Measurements from ENCODE around the gene QSOX2.
"Not testable (repeated sequence)": the region's sequence is repeated elsewhere in the genome, so short reads cannot be mapped to it uniquely, and the experiment has no call there.

The QSOX2 gene

DNA sequence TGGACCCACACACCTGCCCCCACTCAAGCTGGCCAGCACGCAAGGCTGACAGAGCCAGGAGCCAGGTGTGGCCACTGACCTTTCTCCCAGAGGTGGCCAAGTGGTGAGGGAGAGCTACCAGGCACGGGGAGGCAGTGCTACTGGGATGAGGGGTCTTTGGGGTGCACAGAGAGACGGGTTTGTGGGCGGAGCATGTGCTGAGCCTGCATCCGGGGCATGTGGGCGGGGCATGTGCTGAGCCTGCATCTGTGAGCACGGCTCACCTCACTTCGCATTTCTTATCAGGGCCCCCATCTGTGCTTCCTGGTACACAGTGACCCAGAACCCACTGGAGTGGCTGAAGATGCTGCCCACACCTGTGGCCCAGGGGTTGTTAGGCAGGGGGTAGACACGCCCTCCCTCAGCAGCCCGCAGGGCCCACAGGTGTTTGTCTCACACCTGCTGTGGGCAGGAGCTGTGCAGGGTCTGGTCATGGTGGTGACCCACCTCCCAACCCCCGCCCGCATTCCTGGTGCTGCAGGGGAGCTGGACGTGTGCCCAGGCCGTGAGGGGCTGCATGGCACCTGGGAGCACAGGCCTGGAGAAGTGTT is 36.8 kb upstream of the QSOX2 start:
- DNase-seq (ENCODE audit: low read depth) = no peak

DNA sequence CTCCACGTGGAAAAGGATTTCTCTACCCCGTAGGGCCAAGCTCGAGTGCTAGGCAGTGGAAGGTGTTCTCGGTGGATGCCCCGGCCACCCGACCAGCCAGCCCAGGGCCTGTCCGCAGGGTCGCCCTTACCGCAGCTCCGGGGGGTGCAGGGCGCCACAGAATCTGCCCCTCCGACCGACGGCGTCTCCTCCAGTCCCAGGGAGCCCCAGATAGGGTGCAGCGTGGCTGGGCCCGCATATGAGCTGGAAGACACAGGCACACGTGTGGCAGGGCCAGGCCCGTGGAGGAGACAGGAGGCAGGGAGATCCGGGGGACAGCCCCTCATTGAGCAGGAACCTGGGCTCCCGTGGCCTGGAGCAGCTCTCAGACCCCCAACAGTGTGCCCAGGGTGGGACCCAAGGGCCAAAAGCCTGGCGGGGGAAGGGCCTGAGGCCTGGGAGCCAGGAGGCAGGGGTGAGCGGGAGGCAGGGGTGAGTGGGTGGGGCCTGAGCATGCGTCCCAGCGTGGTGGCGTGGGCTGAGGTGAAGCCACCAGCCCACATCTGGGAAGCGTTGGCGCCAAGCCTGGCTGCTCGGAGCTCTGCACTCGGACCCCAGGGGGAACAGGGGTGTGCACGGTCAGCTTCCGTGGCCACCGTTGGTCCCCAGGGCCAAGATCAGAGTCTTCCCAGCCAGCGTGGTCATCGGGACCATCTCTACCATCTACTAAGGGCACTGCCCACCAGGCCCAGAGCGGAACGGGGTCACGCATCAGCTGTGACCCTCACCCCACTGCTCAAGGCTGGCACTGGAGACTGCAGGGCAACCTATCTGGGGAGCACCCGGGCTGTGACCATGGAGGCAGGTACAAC is 36.0 kb upstream of the QSOX2 start:
- DNase-seq (ENCODE audit: low read depth) = no peak

DNA sequence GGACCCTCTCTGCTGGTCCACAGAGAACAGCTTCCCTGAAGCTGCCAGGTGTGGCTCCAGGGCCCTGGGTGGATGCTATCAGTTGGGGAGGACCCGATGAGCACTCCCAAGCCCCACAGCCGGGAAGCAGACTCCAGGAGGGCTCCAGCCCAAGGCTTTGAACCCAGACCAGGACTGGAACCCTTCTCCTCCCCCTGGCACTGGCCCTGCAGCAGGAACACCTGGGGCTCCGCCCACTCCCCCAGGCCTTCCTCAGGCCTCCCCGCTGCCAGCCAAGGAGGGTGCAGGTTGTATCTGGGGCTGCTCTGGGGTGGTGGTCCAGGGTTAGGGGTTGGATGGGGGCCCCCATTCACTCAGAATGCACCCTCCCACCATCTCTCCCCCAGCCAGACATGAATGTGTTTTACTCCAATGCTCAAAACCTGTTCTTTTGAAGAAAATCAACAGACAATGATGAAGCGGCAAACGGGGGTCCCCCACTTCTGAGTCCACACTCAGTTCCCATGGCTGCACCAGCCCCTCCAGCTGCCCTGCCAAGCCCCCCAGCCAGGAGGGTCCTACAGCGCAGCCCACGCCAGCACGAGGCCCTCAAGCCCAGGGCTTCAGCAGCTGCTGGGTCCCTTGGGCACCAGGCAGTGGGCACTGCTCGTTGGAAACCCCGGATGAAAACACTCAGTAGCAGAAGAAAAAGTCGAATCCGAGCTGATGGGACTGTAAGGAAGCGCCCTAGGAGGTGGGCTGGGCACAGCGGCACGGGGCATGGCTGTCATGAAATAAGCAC is 35.1 kb upstream of the QSOX2 start:
- no peak for DNase-seq (ENCODE audit: low read depth)

DNA sequence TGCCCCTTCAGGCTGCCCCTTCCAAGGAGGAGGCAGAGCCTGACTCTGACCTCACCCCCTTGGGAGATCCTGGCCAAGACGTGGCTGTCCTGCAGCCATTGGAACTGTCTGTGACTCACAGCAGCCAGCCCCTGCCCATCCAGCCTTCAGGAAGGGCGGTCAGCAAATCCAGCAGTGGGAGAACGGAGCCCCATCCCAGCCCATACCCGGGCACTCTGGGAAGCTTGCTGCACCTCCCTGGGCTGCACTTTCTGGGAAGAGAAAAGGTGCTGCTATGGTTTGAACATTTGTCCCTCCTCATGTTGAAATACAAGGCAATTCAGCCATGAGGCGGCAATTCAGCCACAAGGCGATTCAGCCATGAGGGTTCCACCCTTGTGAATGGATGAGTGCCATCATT is 33.9 kb upstream of the QSOX2 start:
- DNase-seq (ENCODE audit: low read depth) = no peak

GRCh38 chr9:136278894-136279293 is 33.3 kb upstream of the QSOX2 start:
- DNase-seq (ENCODE audit: low read depth) = no peak

GRCh38 chr9:136278221-136278620 is 32.6 kb upstream of the QSOX2 start:
- DNase-seq (ENCODE audit: low read depth) = no peak

DNA sequence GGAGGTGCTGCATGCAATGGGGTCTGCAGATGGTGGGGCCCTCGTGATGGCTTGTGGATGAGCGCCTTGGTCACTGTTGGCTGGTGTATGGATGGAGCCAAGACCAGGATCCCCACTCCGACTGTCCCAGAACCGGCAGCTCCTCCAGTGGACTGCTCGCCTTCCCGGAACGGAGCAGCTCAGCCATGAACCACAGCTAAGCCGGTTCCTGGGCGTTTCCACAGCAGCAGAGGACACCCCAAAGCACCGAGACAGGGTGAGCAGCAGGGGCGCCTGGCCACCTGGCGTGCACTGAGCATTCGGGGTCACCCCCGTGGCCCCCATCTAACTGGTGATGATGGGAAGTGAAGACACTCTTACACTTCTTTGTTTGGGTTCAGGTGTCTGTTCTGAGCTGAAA is 32.1 kb upstream of the QSOX2 start:
- no peak for DNase-seq (ENCODE audit: low read depth)

DNA sequence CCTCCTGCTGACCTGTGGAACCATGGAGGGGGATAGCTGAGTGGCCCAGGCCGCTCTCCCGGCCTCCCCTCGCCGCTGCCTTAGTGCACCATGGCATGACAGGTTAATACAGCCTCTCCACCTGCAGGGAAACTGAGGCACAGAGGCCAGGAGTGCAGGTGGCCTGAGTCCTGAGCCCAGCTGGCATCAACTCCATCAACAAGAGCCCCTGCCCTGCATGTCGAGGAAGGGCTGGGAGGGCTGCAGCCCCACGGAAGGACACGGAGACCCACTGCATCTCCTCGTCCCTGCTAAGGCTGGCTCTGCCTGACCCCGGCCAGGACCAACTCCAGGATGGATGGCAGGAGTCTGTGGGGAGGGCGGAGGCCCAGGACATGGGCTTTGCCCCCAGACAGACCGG is 31.1 kb upstream of the QSOX2 start:
- DNase-seq (ENCODE audit: low read depth) = no peak

- no peak for DNase-seq (ENCODE audit: low read depth)
Measured at GRCh38 chr9:136275655-136276429, 30.2 kb upstream of the QSOX2 start.

DNA sequence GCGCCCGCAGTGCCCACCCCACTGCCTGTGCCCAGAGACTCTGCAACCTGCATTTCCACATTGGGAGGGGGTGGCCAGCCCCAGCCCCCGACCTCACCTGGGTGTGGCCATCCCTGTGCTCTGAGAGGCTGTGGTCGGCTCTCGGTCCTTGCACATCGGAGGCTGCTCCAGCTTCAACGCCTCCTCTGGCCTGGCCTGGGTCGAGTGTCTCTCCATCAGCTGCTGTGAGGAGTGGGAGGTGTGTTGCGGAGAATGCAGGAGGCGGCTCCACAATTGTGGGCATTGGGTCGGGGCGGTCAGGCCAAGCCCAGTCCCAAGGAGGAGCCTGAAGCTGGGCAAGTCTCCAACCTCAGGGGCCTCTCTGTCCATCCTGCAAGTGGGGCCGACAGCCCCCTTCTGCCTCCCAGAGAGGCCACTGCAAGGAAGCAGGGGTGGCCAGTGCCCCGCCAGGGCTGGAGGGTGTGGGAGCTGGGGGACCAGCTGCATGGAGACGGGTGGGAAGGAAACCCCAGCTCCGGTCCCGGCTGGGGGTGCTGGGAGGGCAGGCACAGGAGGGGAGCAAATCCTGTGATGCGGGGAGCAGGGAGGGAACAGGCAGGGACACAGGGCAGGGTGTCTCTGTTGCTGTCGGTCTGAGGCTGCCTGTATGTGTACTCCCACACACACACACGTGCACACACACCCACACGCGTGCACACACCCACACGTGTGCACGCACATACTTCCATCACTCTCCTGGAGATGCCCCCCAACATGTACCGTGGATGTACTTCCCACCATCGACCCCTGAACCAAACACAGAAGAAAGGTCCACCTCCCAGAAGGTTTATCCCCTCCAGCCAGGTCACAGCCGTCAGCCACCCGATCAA is 29.4 kb upstream of the QSOX2 start:
- DNase-seq (ENCODE audit: low read depth) = no peak

GRCh38 chr9:136273921-136274785 is 28.5 kb upstream of the QSOX2 start:
- DNase-seq (ENCODE audit: low read depth) = no peak

- no peak for DNase-seq (ENCODE audit: low read depth)
Measured at GRCh38 chr9:136273244-136273865, 27.7 kb upstream of the QSOX2 start.

DNA sequence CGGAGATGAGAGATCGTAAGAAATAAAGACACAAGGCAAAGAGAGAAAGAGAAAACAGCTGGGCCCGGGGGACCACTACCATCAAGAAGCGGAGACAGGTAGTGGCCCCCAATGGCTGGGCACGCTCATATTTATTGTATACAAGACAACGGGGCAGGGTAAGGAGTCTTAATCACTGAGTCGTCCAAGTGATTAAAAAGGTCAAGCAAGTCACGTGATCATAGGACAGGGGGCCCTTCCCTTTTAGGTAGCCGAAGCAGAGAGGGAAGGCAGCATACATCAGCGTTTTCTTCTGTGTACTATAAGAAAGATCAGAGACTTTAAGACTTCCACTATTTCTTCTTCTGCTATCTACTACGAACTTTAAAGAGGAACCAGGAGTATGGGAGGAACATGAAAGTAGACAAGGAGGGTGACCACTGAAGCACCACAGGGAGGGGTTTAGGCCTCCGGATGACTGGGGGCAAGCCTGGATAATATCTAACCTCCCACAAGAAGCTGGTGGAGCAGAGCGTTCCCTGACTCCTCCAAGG is 24.6 kb upstream of the QSOX2 start:
- no peak for DNase-seq (ENCODE audit: low read depth)

GRCh38 chr9:136268735-136269134 is 23.1 kb upstream of the QSOX2 start:
- DNase-seq (ENCODE audit: low read depth) = no peak

DNA sequence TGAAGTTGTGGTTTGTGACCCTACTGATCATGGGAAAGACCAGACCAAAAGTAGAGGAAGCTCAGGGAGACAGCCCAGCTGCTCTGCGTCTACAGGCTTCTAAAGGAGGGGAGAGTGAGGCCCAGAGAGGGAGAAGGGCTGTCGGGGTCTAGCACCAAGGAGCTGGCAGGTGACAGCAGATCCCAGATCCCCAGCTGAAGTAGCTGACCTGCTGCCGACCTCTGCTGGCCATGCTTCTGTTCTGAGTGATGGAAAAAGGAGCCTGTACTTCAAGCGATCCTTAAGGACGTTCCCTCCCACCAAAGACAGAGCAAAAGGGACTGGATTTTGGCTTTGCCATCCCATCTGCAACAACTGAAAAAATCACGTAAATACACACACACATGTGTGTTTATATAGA is 22.7 kb upstream of the QSOX2 start:
- no peak for DNase-seq (ENCODE audit: low read depth)

- peak; percentile 50 for DNase-seq (ENCODE audit: low read depth)
Measured at GRCh38 chr9:136267261-136268111, 21.9 kb upstream of the QSOX2 start.

DNA sequence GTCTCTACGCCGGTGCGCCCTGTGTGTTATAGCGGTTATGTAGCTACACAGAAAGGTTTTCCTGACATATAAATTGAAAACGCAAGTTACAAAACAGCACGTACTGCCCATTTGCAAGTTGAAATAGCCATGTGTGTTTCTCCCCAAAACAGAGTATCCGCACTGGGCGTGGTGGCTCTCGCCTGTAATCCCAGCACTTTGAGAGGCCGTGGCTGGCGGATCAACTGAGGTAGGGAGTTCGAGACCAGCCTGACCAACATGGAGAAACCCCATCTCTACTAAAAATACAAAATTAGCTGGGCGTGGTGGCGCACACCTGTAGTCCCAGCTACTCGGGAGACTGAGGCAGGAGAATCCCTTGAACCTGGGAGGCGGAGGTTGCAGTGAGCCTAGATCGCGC is 21.0 kb upstream of the QSOX2 start:
- not testable (repeated sequence) for DNase-seq (ENCODE audit: low read depth)

- DNase-seq (ENCODE audit: low read depth) = no peak
Measured at GRCh38 chr9:136265561-136266355, 20.1 kb upstream of the QSOX2 start.

All from GM04504 (cell line).